PFSK-1 (cell line): Measurements from ENCODE around the gene EGFL6.

Experiments
- FOXP2 ChIP-seq: optimal IDR thresholded peaks from 2 replicates; pipeline ENCODE3; 2011; ENCODE audit warnings: borderline replicate concordance, control low read depth, inconsistent platforms; ENCODE audit not compliant: insufficient read depth; ENCODE audit errors: extremely low read length, extremely low read depth
- POLR2AphosphoS5 ChIP-seq: IDR thresholded peaks from 2 replicates; pipeline ENCODE4 v1.6.1; 2012; ENCODE audit warnings: low read depth, mild to moderate bottlenecking, control low read depth, low read length, moderate library complexity
- REST ChIP-seq, 2 experiments: IDR thresholded peaks; 2 replicates each; pipeline versions ENCODE4 v1.6.1 to v1.8.0; 2011 to 2012; ENCODE audit warnings: low read depth in 2 of 2, low read length in 2 of 2, control low read depth in 1 of 2, inconsistent platforms in 1 of 2, mild to moderate bottlenecking in 1 of 2, moderate library complexity in 1 of 2; ENCODE audit not compliant: insufficient read depth in 1 of 2
- SIN3A ChIP-seq: IDR thresholded peaks from 2 replicates; pipeline ENCODE4 v1.6.1; 2012; ENCODE audit warnings: mild to moderate bottlenecking, low read length, moderate library complexity, borderline replicate concordance; ENCODE audit not compliant: insufficient read depth
- TAF1 ChIP-seq: IDR thresholded peaks from 2 replicates; pipeline ENCODE4 v1.6.1; 2012; ENCODE audit warnings: low read length, control low read depth, borderline replicate concordance; ENCODE audit not compliant: insufficient read depth

DNA sequence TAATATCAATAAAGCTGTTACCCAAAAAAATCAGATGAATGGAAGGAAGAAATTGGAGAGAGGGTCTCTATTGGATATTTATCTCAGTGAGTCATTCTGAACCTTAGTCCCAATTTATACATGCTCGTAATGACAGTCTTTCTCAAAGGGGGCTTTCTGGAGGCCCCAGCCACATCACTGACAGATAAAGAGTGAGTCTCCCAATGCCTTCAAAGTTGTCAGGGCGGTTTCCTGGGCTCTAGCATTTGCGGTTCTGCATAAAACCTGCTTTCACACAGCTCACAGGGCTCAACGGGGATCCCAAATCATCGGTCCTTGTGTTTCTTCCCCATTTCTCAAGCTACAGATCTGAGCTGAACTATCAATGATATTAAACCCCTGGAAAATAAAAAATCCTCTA is 100.8 kb downstream of the EGFL6 start:
- TF ChIP-seq TAF1 (no peak), POLR2AphosphoS5 (no peak), REST (IDR thresholded peaks at IDR 0.05; ENCODE audit: insufficient read depth in 1 of 2, low read depth in 2 of 2, low read length in 2 of 2) (no peak), SIN3A (no peak), FOXP2 (no peak)
